K562 (cell line): ENCODE data around the gene ST7. TPM values are rescaled to one million over a fixed set of nuclear protein-coding genes. Genes with fewer than 3 reads are reported as not detected.

Experiments used
- ATAC-seq: fragments of 200-7000 bp; cut with Tn5 transposase; 3 replicates; pipeline ENCODE4 v1.9.1; 2020; ENCODE audit warnings: moderate library complexity
- BruUV-seq: library from RNA; stranded (reverse); fragments of 400-500 nt; replicated peaks from 2 replicates; lab custom pipeline; 2021; lab: Mats Ljungman, UMichigan
- CTCF ChIA-PET: fragments of 300-600 bp; formaldehyde crosslinking; extraction: SDS; loops from one replicate; lab custom pipeline; 2021; ENCODE audit warnings: low intra/inter-chr PET ratio; lab: Yijun Ruan, JAX
- POLR2A ChIA-PET: fragments of 300-600, 350-650 bp; sonication (Branson Sonifier 250); formaldehyde crosslinking; extraction: SDS; loops from one replicate; lab custom pipeline; 2021; ENCODE audit warnings: antibody characterized with exemption, inconsistent platforms; lab: Yijun Ruan, JAX
- DNase-seq, 4 experiments: peaks; one replicate each; pipeline versions ENCODE4 v3.0.0 to v3.0.0-alpha.2; 2011 to 2018; ENCODE audit warnings: low spot score in 3 of 4, mixed read lengths in 3 of 4; ENCODE audit errors: extremely low read depth in 1 of 4
- FAIRE-seq: peaks from 2 replicates; lab custom pipeline; 2011; peaks lifted over from hg19 to GRCh38; lab: Jason Lieb, UNC
- H2AFZ ChIP-seq: 2 replicates; pipeline ENCODE4 v1.6.0; 2011; ENCODE audit warnings: low read depth, low read length, control low read depth, inconsistent platforms
- H3K27ac ChIP-seq: fragments of 200-600 bp; 3 replicates; pipeline ENCODE4 v1.8.0; 2011; ENCODE audit warnings: low read depth, mild to moderate bottlenecking, control low read depth, inconsistent platforms, low read length, moderate library complexity, mixed read lengths; ENCODE audit errors: extremely low read depth
- H3K27me3 ChIP-seq, 2 experiments: fragments of 300-600 bp in 1 of 2; 2 replicates in 1 of 2; 3 replicates in 1 of 2; pipeline versions ENCODE4 v1.6.0 to v1.8.0; 2011; ENCODE audit warnings: inconsistent platforms in 2 of 2, low read length in 2 of 2, mild to moderate bottlenecking in 1 of 2, mixed read lengths in 1 of 2, moderate library complexity in 1 of 2; ENCODE audit not compliant: control insufficient read depth in 2 of 2, insufficient read depth in 2 of 2
- H3K36me3 ChIP-seq: fragments of 300-600 bp; 3 replicates; pipeline ENCODE4 v1.8.0; 2011; ENCODE audit warnings: mild to moderate bottlenecking, low read length, inconsistent platforms; ENCODE audit not compliant: control insufficient read depth, insufficient read depth
- H3K4me1 ChIP-seq, 2 experiments: fragments of 200-600 bp in 1 of 2; replicated peaks in 1 of 2; 2 replicates in 1 of 2; 3 replicates in 1 of 2; pipeline versions ENCODE4 v1.5.1 to v1.8.0; 2011; ENCODE audit warnings: inconsistent platforms in 2 of 2, low read length in 2 of 2, mild to moderate bottlenecking in 1 of 2, mixed read lengths in 1 of 2, moderate library complexity in 1 of 2; ENCODE audit not compliant: control insufficient read depth in 2 of 2, insufficient read depth in 2 of 2
- H3K4me2 ChIP-seq: 2 replicates; pipeline ENCODE4 v1.6.1; 2011; ENCODE audit warnings: low read length, control low read depth, inconsistent platforms, mixed read lengths; ENCODE audit not compliant: insufficient read depth
- H3K4me3 ChIP-seq: fragments of 200-600 bp; sonication (generic), shearing (Covaris generic); 2 replicates; pipeline ENCODE4 v1.5.1; 2016; ENCODE audit warnings: control low read depth, inconsistent platforms
- H3K79me2 ChIP-seq: fragments of 200-600 bp; 3 replicates; pipeline ENCODE4 v1.8.0; 2011; ENCODE audit warnings: low read length, inconsistent platforms; ENCODE audit not compliant: control insufficient read depth, insufficient read depth
- H3K9ac ChIP-seq, 2 experiments: 2 replicates each; pipeline versions ENCODE4 v1.6.0 to v1.6.1; 2011; ENCODE audit warnings: low read depth in 2 of 2, low read length in 2 of 2, control low read depth in 1 of 2, inconsistent platforms in 1 of 2, mild to moderate bottlenecking in 1 of 2, mixed read lengths in 1 of 2; ENCODE audit not compliant: insufficient read depth in 1 of 2
- H3K9me1 ChIP-seq: one replicate; pipeline ENCODE4 v1.6.0; 2011; ENCODE audit warnings: inconsistent platforms, mild to moderate bottlenecking, low read length, moderate library complexity; ENCODE audit not compliant: control insufficient read depth, insufficient read depth
- H3K9me3 ChIP-seq: replicated peaks from 2 replicates; pipeline ENCODE4 v1.5.1; 2011; ENCODE audit warnings: low read depth, low read length, inconsistent platforms; ENCODE audit not compliant: control insufficient read depth, insufficient read depth
- H4K20me1 ChIP-seq: replicated peaks from 2 replicates; pipeline ENCODE4 v1.6.1; 2011; ENCODE audit warnings: low read length, inconsistent platforms, mixed read lengths; ENCODE audit not compliant: control insufficient read depth, insufficient read depth
- MECOM ChIP-seq: fragments of 250-450 bp; sonication (Bioruptor Pico); IDR thresholded peaks from 2 replicates; pipeline ENCODE4 v1.8.0; 2022; ENCODE audit warnings: inconsistent platforms
- MIER1 ChIP-seq: fragments of 450-650 bp; IDR thresholded peaks from 2 replicates; pipeline ENCODE4 v1.6.1; 2016; ENCODE audit warnings: antibody characterized with exemption, mild to moderate bottlenecking, low read depth
- POLR2AphosphoS2 ChIP-seq: IDR thresholded peaks from 2 replicates; pipeline ENCODE4 v1.6.1; 2012; ENCODE audit warnings: low read length, improper control_type of control experiment
- ZNF165 ChIP-seq: fragments of 250-450 bp; sonication (Bioruptor Pico); IDR thresholded peaks from 2 replicates; pipeline ENCODE4 v1.4.0; 2020; ENCODE audit warnings: borderline replicate concordance
- ZNF354B ChIP-seq: fragments of 250-450 bp; sonication (Bioruptor Pico); IDR thresholded peaks from 2 replicates; pipeline ENCODE4 v1.4.0; 2020
- ZNF707 ChIP-seq: fragments of 250-450 bp; sonication (Bioruptor Pico); conservative IDR thresholded peaks from 2 replicates; pipeline ENCODE4 v1.8.0; 2022; ENCODE audit warnings: inconsistent platforms, mild to moderate bottlenecking, moderate library complexity
- WGBS: fragments of 100-300 bp; shearing (Covaris generic); methylation state at CpG from one replicate; pipeline ENCODE4 v1.1.6; 2016; ENCODE audit warnings: low coverage, mixed read lengths; ENCODE audit not compliant: insufficient coverage; ENCODE audit errors: missing lambda C conversion rate; 5-methylcytosine and 5-hydroxymethylcytosine counted together
- in situ Hi-C: fragments of 300-500 bp; cut with MboI; formaldehyde crosslinking; loops from 4 replicates; pipeline ENCODE4 v1.15.0; 2018; ENCODE audit warnings: inconsistent platforms, mixed read lengths
- intact Hi-C: fragments of 100-400 bp; cut with micrococcal nuclease; formaldehyde crosslinking; loops from 2 replicates; pipeline ENCODE4 v1.14.2; 2022
- polyA plus RNA-seq, 8 experiments: library from polyadenylated mRNA; depleted of rRNA in 4 of 8; stranded (reverse) in 5 of 8; unstranded in 3 of 8; fragments of >200 nt; fragmentation: Nextera tagmentation in 2 of 8; fragmentation: Illumina TruSeq in 1 of 8; extraction: Ambion mirVana in 2 of 8; extraction: Trizol in 1 of 8; gene quantifications; 2 replicates each; pipeline versions ENCODE4 v1.2.1 to v1.2.3, GENCODE V29; 2011 to 2014; ENCODE audit warnings: inconsistent platforms in 1 of 8, missing spikeins in 1 of 8
- total RNA-seq, 7 experiments: library from RNA; depleted of rRNA in 6 of 7; stranded (reverse); fragments of >200 nt in 6 of 7; fragmentation: Illumina TruSeq in 2 of 7; extraction: Trizol in 2 of 7; gene quantifications; 2 replicates each; pipeline versions ENCODE4 v1.2.1 to v1.2.3, GENCODE V29; 2011 to 2021; ENCODE audit warnings: low replicate concordance in 1 of 7
- TF ChIP-seq, protein P1 (sequence below), 3 experiments: fragments of 200-800 bp in 1 of 3; sonication (Bioruptor generic) in 1 of 3; sonication (generic) in 1 of 3; formaldehyde crosslinking in 1 of 3; IDR thresholded peaks; 2 replicates each; pipeline versions ENCODE4 v1.6.1 to v1.8.0; 2016 to 2022; ENCODE audit warnings: mild to moderate bottlenecking in 2 of 3, missing compliant biosample characterization in 2 of 3, missing genetic modification characterization in 2 of 3, missing genetic modification reagents in 1 of 3
- TF ChIP-seq, protein P2 (sequence below): fragments of 450-650 bp; conservative IDR thresholded peaks from 2 replicates; pipeline ENCODE4 v1.6.1; 2016; ENCODE audit warnings: missing genetic modification characterization, low read depth, mild to moderate bottlenecking, missing compliant biosample characterization, moderate library complexity

The ST7 gene
- total and polyA plus RNA-seq, 9 of the 15 experiments (the other 6 are each of a cell fraction or from before 2014, with no cell fraction given) = 23.9 to 56.3 (median 36.9) TPM

GRCh38 chr7:116991233-116991632 lies 37.9 kb downstream of the ST7 start (continued):
- TF ChIP-seq MECOM (no peak), ZNF354B (no peak), ZNF707 (CRISPR knock-in tag) (no peak)

- BruUV-seq = no TSS peak
- intact Hi-C loops = no loop called here
- 67% methylated on average over 6 of the region's 6 CpGs for WGBS
Measured at GRCh38 chr7:116994611-116995010, 41.3 kb downstream of the ST7 start.

More at GRCh38 chr7:116994611-116995010, 41.3 kb downstream of the ST7 start:
- no peak for FAIRE-seq
- no peak for ATAC-seq
- DNase-seq = no peak
- H3K36me3 ChIP-seq = no peaks in the 10 kb centered on the region
- no peak overlapping the region for H3K9ac ChIP-seq
- no peaks in the 10 kb centered on the region for H3K79me2 ChIP-seq
- H2AFZ ChIP-seq = no peak overlapping the region
- CTCF ChIA-PET = interaction anchor here (0.7 kb wide), 1 partner anchor 124 kb away, joined by 3 read pairs; no protein-coding TSS in a partner anchor
- H3K27me3 ChIP-seq = no peaks in the 10 kb centered on the region
- no peaks in the 10 kb centered on the region for H4K20me1 ChIP-seq
- TF ChIP-seq ZNF165 (CRISPR knock-in tag) (no peak), MIER1 (no peak), POLR2AphosphoS2 (no peak)
- TF ChIP-seq, protein P1, sequence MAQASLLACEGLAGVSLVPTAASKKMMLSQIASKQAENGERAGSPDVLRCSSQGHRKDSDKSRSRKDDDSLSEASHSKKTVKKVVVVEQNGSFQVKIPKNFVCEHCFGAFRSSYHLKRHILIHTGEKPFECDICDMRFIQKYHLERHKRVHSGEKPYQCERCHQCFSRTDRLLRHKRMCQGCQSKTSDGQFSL (CRISPR knock-in tag; IDR thresholded peaks at IDR 0.05) = no peak
- TF ChIP-seq, protein P1 (tag; IDR thresholded peaks at IDR 0.05) = no peak
- TF ChIP-seq, protein P2, sequence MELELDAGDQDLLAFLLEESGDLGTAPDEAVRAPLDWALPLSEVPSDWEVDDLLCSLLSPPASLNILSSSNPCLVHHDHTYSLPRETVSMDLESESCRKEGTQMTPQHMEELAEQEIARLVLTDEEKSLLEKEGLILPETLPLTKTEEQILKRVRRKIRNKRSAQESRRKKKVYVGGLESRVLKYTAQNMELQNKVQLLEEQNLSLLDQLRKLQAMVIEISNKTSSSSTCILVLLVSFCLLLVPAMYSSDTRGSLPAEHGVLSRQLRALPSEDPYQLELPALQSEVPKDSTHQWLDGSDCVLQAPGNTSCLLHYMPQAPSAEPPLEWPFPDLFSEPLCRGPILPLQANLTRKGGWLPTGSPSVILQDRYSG = no peak
- H3K4me1 ChIP-seq = no peaks in the 10 kb centered on the region
- POLR2A ChIA-PET = interaction anchor here (0.7 kb wide), 1 partner anchor 15 kb away, joined by 3 read pairs; no protein-coding TSS in a partner anchor
- peaks cover 2% of the 10 kb centered on the region; the same call in 1 of the 2 replicates for H3K9me3 ChIP-seq
- H3K9me1 ChIP-seq = no peaks in the 10 kb centered on the region
- no peak overlapping the region for H3K4me3 ChIP-seq
- H3K4me2 ChIP-seq = no peak overlapping the region
- no peak overlapping the region for H3K27ac ChIP-seq
- in situ Hi-C loops = no loop called here
